PC-3 (cell line): ENCODE results near the gene WDPCP. TPM values are rescaled to one million over a fixed set of nuclear protein-coding genes. Genes with fewer than 3 reads are reported as not detected.
"Not testable (repeated sequence)": the region's sequence is repeated elsewhere in the genome, so short reads cannot be mapped to it uniquely, and the experiment has no call there.

Experiments
- ATAC-seq: fragments of 200-7000 bp; cut with Tn5 transposase; 2 replicates; pipeline ENCODE4 v1.9.1; 2020; ENCODE audit warnings: mild to moderate bottlenecking, moderate library complexity
- BruUV-seq: library from RNA; stranded (reverse); fragments of 400-500 nt; replicated peaks from 2 replicates; lab custom pipeline; 2021; lab: Mats Ljungman, UMichigan
- CTCF ChIA-PET: fragments of 300-600 bp; sonication (Branson Sonifier 250); formaldehyde crosslinking; loops from one replicate; lab custom pipeline; 2022; ENCODE audit warnings: antibody characterized with exemption; lab: Charles Lee
- POLR2A ChIA-PET: fragments of 300-600 bp; sonication (Branson Sonifier 250); formaldehyde crosslinking; loops from one replicate; lab custom pipeline; 2022; ENCODE audit warnings: antibody characterized with exemption; ENCODE audit not compliant: unreplicated experiment; lab: Charles Lee
- DNase-seq: peaks from one replicate; pipeline ENCODE4 v3.0.0-alpha.2; 2015
- H2AFZ ChIP-seq: fragments of 300-600 bp; sonication (generic); 2 replicates; pipeline ENCODE4 v1.6.0; 2016; ENCODE audit warnings: antibody characterized with exemption, low read length
- H3F3A ChIP-seq: fragments of 300-600 bp; sonication (generic); one replicate; pipeline ENCODE4 v1.6.0; 2017; ENCODE audit warnings: antibody characterized with exemption, low read length, control low read depth, mild to moderate bottlenecking; ENCODE audit not compliant: unreplicated experiment
- H3K27ac ChIP-seq: fragments of 300-600 bp; sonication (generic); 2 replicates; pipeline ENCODE4 v1.5.1; 2016; ENCODE audit warnings: mild to moderate bottlenecking, low read length
- H3K27me3 ChIP-seq: fragments of 300-600 bp; sonication (generic); 2 replicates; pipeline ENCODE4 v1.6.1; 2016; ENCODE audit warnings: low read length, mixed read lengths
- H3K36me3 ChIP-seq: fragments of 300-600 bp; sonication (generic); 2 replicates; pipeline ENCODE4 v1.6.1; 2016; ENCODE audit warnings: low read depth, mixed run types, low read length, mixed read lengths
- H3K4me1 ChIP-seq: fragments of 300-600 bp; sonication (generic); 2 replicates; pipeline ENCODE4 v1.5.1; 2016; ENCODE audit warnings: low read length; ENCODE audit not compliant: insufficient read depth
- H3K4me2 ChIP-seq: fragments of 300-600 bp; sonication (generic); 2 replicates; pipeline ENCODE4 v1.6.0; 2016; ENCODE audit warnings: low read length
- H3K4me3 ChIP-seq: fragments of 300-600 bp; sonication (generic); 2 replicates; pipeline ENCODE4 v1.5.1; 2016; ENCODE audit warnings: mild to moderate bottlenecking, low read length, mixed read lengths
- H3K79me2 ChIP-seq: fragments of 300-600 bp; sonication (generic); 2 replicates; pipeline ENCODE4 v1.6.1; 2017; ENCODE audit warnings: low read length, mixed read lengths
- H3K9ac ChIP-seq: fragments of 300-600 bp; sonication (generic); 2 replicates; pipeline ENCODE4 v1.6.0; 2016; ENCODE audit warnings: mild to moderate bottlenecking, low read length
- H3K9me2 ChIP-seq: fragments of 300-600 bp; sonication (generic); replicated peaks from 2 replicates; pipeline ENCODE4 v1.6.1; 2016; ENCODE audit warnings: mixed run types, low read length, mixed read lengths
- H3K9me3 ChIP-seq: fragments of 300-600 bp; sonication (generic); 2 replicates; pipeline ENCODE4 v1.6.1; 2016; ENCODE audit warnings: low read length, mixed read lengths
- H4K20me1 ChIP-seq: fragments of 300-600 bp; sonication (generic); 2 replicates; pipeline ENCODE4 v1.6.1; 2016; ENCODE audit warnings: low read length, mixed read lengths
- CTCF ChIP-seq: fragments of 300-600 bp; sonication (generic); conservative IDR thresholded peaks from 2 replicates; pipeline ENCODE4 v1.5.1; 2017; ENCODE audit warnings: antibody characterized with exemption, low read depth, mild to moderate bottlenecking, low read length
- EZH2 ChIP-seq: fragments of 300-600 bp; sonication (generic); IDR thresholded peaks from one replicate; pipeline ENCODE4 v1.6.1; 2017; ENCODE audit warnings: antibody characterized with exemption, mild to moderate bottlenecking, low read length; ENCODE audit not compliant: unreplicated experiment
- EZH2phosphoT487 ChIP-seq: fragments of 300-600 bp; sonication (generic); IDR thresholded peaks from 2 replicates; pipeline ENCODE4 v1.6.1; 2018; ENCODE audit warnings: mild to moderate bottlenecking, antibody characterized with exemption, low read length, borderline replicate concordance
- intact Hi-C: fragments of 100-400 bp; cut with micrococcal nuclease; formaldehyde crosslinking; loops from 2 replicates; pipeline ENCODE4 v1.9.0; 2023
- total RNA-seq: library from RNA; depleted of rRNA; stranded (reverse); fragments of >200 nt; gene quantifications from 2 replicates; pipeline ENCODE4 v1.2.3, GENCODE V29; 2014

Gene WDPCP
- total RNA-seq, 1 experiment from 2014 or later = 4.0 TPM

- H3K9me2 ChIP-seq = no peaks in the 10 kb centered on the region
- H3K4me3 ChIP-seq = no peak overlapping the region
- H3K27ac ChIP-seq = no peak overlapping the region
- BruUV-seq = no TSS peak
- no peaks in the 10 kb centered on the region for H3K9me3 ChIP-seq
- POLR2A ChIA-PET = no interaction called here
- intact Hi-C loops = no loop called here
- no peaks in the 10 kb centered on the region; the same call in 1 of the 2 replicates for H3K27me3 ChIP-seq
- ATAC-seq (no peak), DNase-seq (no peak)
- H3K79me2 ChIP-seq = no peaks in the 10 kb centered on the region
- no peaks in the 10 kb centered on the region for H3K4me1 ChIP-seq
- H3K9ac ChIP-seq = no peak overlapping the region
- no peaks in the 10 kb centered on the region for H3K36me3 ChIP-seq
- no peaks in the 10 kb centered on the region for H4K20me1 ChIP-seq
- CTCF ChIA-PET = no interaction called here
- no peak overlapping the region for H3K4me2 ChIP-seq
- no peak for TF ChIP-seq EZH2
- TF ChIP-seq CTCF = no peak
- H2AFZ ChIP-seq = no peak overlapping the region
- H3F3A ChIP-seq = no peaks in the 10 kb centered on the region
Observed at GRCh38 chr2:63086687-63087086, 501.6 kb downstream of the WDPCP start.

- no peak for TF ChIP-seq EZH2
- no peak for TF ChIP-seq EZH2phosphoT487
- TF ChIP-seq CTCF = no peak
- H3F3A ChIP-seq = no peaks in the 10 kb centered on the region
- ChIA-PET POLR2A (no interaction called here), CTCF (no interaction called here)
- DNase-seq = no peak
- ATAC-seq = no peak
- H3K9me3 ChIP-seq = no peaks in the 10 kb centered on the region
- H4K20me1 ChIP-seq = no peaks in the 10 kb centered on the region
- no peaks in the 10 kb centered on the region for H3K4me1 ChIP-seq
- no peak overlapping the region for H3K4me3 ChIP-seq
- H3K27ac ChIP-seq = no peak overlapping the region
- no peaks in the 10 kb centered on the region; the same call in 1 of the 2 replicates for H3K27me3 ChIP-seq
- H2AFZ ChIP-seq = no peak overlapping the region
- no peak overlapping the region for H3K4me2 ChIP-seq
- intact Hi-C loops = no loop called here
- H3K9ac ChIP-seq = no peak overlapping the region
- H3K36me3 ChIP-seq = no peaks in the 10 kb centered on the region
- no peaks in the 10 kb centered on the region for H3K9me2 ChIP-seq
- BruUV-seq = no TSS peak
- no peaks in the 10 kb centered on the region for H3K79me2 ChIP-seq
Observed at GRCh38 chr2:63081404-63081803, 506.9 kb downstream of the WDPCP start.

DNA sequence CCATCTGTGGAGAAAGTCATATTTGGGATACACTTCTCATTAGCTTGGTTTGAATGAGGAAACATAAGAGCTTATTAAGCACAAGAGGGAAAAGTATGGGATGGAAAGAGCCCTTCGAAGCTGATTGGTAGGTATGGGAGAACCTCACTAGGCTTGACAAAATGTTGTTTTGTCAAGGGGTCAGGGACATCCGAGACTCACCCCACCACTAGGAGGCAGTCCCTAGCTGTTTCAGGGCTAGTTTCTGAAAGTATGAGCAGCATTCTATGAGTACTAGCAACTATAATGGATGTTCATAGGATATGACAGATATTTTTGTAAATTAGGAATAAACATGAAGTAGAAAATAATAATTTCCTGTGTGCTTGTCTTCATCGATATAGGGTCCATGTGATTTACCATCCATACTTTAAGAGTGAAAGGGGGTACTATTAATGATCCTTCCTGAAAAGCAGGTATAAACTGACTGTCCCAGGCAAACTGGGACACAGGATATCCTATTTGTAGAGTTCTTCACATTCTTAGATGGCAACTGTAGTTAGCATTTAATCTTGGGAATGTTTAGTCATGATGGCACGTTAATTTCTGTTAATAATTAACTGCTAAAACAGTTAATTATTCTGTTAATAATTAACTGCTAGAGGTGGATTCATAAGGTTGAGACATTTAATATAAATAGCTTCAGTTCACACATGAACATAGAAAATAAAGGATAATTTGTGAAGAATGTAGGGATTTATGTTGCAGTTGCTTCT, 509.2 kb downstream of the WDPCP start:
- no TSS peak for BruUV-seq
- H3K9ac ChIP-seq = no peak overlapping the region
- no peaks in the 10 kb centered on the region for H3K79me2 ChIP-seq
- no peak overlapping the region for H3K27ac ChIP-seq
- no peaks in the 10 kb centered on the region for H3K4me1 ChIP-seq
- no peaks in the 10 kb centered on the region for H4K20me1 ChIP-seq
- H3K4me2 ChIP-seq = no peak overlapping the region
- TF ChIP-seq EZH2 = no peak
- peak; percentile 83 for TF ChIP-seq CTCF
- no peaks in the 10 kb centered on the region for H3K36me3 ChIP-seq
- no peaks in the 10 kb centered on the region for H3K9me3 ChIP-seq
- no peaks in the 10 kb centered on the region for H3F3A ChIP-seq
- H3K9me2 ChIP-seq = no peaks in the 10 kb centered on the region
- intact Hi-C loops = loop anchor here (1.0 kb wide), 2 partner anchors 346 to 409 kb away; no protein-coding TSS in a partner anchor
- POLR2A ChIA-PET = interaction anchor here (0.6 kb wide), 1 partner anchor 191 kb away, joined by 4 read pairs; no protein-coding TSS in a partner anchor
- no peaks in the 10 kb centered on the region for H3K27me3 ChIP-seq
- CTCF ChIA-PET = interaction anchor here (1.6 kb wide), 1 partner anchor 408 kb away, joined by 4 read pairs; no protein-coding TSS in a partner anchor
- H3K4me3 ChIP-seq = no peak overlapping the region
- peak; percentile 80 for ATAC-seq
- no peak overlapping the region for H2AFZ ChIP-seq
- DNase-seq = peak; percentile 76

- H3K9ac ChIP-seq, H3K9me3 ChIP-seq, H3K36me3 ChIP-seq, H3K4me2 ChIP-seq, H2AFZ ChIP-seq, H3F3A ChIP-seq, POLR2A ChIA-PET, H3K27me3 ChIP-seq, H3K9me2 ChIP-seq, ATAC-seq, CTCF ChIA-PET, DNase-seq, BruUV-seq, H3K4me3 ChIP-seq, H3K27ac ChIP-seq, H3K79me2 ChIP-seq, H4K20me1 ChIP-seq, intact Hi-C loops, H3K4me1 ChIP-seq: not testable (repeated sequence)
Observed at GRCh38 chr2:63074399-63074798, 513.9 kb downstream of the WDPCP start.
